Osteoblast (primary cell): ENCODE results near the gene PTPRT. TPM values are rescaled to one million over a fixed set of nuclear protein-coding genes. Genes with fewer than 3 reads are reported as not detected.

Experiments used
- DNase-seq: peaks from one replicate; pipeline ENCODE4 v3.0.0; 2011; ENCODE audit warnings: low spot score, mixed read lengths; ENCODE audit not compliant: insufficient read length; ENCODE audit errors: missing footprints
- H2AFZ ChIP-seq: 2 replicates; pipeline ENCODE4 v1.6.0; 2011; ENCODE audit warnings: mild to moderate bottlenecking, low read length
- H3K27ac ChIP-seq: 2 replicates; pipeline ENCODE4 v1.5.1; 2011; ENCODE audit warnings: mild to moderate bottlenecking, low read depth, low read length, moderate library complexity
- H3K27me3 ChIP-seq: 2 replicates; pipeline ENCODE4 v1.6.0; 2012; ENCODE audit warnings: mild to moderate bottlenecking, control low read depth, inconsistent platforms, low read length, moderate library complexity; ENCODE audit not compliant: insufficient read depth
- H3K36me3 ChIP-seq: 2 replicates; pipeline ENCODE4 v1.5.1; 2011; ENCODE audit warnings: mild to moderate bottlenecking, low read length, control low read depth, moderate library complexity; ENCODE audit not compliant: insufficient read depth
- H3K4me1 ChIP-seq: 2 replicates; pipeline ENCODE4 v1.5.1; 2011; ENCODE audit warnings: mild to moderate bottlenecking, low read length, control low read depth, moderate library complexity; ENCODE audit not compliant: insufficient read depth
- H3K4me2 ChIP-seq: 2 replicates; pipeline ENCODE4 v1.6.0; 2011; ENCODE audit warnings: mild to moderate bottlenecking, low read length; ENCODE audit not compliant: insufficient read depth
- H3K4me3 ChIP-seq: fragments of 200-600 bp; sonication (generic); 3 replicates; pipeline ENCODE4 v1.5.1; 2012; ENCODE audit warnings: mild to moderate bottlenecking, low read length, inconsistent platforms; ENCODE audit not compliant: insufficient read depth
- H3K79me2 ChIP-seq: 2 replicates; pipeline ENCODE4 v1.6.0; 2012; ENCODE audit warnings: mild to moderate bottlenecking, low read length, control low read depth, inconsistent platforms; ENCODE audit not compliant: insufficient read depth
- H3K9me3 ChIP-seq: 2 replicates; pipeline ENCODE4 v1.5.1; 2011; ENCODE audit warnings: low read depth, low read length, control low read depth
- H4K20me1 ChIP-seq: 2 replicates; pipeline ENCODE4 v1.6.0; 2012; ENCODE audit warnings: mild to moderate bottlenecking, low read length, control low read depth; ENCODE audit not compliant: insufficient read depth
- total RNA-seq: library from RNA; depleted of rRNA; stranded (reverse); fragments of >200 nt; gene quantifications from 2 replicates; pipeline ENCODE4 v1.2.3, GENCODE V29; 2012
- TF ChIP-seq, protein P1 (sequence below): IDR thresholded peaks from 2 replicates; pipeline ENCODE4 v1.5.1; 2011; ENCODE audit warnings: mild to moderate bottlenecking, low read depth, low read length, moderate library complexity; ENCODE audit errors: extremely low read depth

Gene PTPRT
- total RNA-seq, 1 donor, result not detected

DNA sequence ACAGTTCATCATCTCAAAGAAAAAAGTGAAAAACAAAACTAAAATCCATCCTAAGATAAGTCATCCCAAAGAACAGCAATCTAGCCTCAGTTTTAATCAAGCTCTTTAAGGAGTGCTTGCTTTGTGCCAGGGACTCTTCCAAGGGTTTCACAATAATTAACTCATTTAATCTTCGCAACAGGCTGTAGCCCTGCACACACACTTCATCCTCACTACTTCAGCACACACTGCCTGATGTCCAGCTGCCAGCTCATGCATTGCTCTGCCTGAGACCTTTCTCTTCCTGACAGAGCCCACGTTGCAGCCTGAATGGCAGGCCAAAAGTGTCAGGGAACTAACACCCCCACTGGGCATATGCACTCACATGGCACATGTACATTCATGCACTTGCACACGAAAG, 21.2 kb upstream of the PTPRT start:
- Histone ChIP-seq H3K4me1 (no peaks in the 10 kb centered on the region), H3K9me3 (no peaks in the 10 kb centered on the region), H4K20me1 (no peaks in the 10 kb centered on the region)

DNA sequence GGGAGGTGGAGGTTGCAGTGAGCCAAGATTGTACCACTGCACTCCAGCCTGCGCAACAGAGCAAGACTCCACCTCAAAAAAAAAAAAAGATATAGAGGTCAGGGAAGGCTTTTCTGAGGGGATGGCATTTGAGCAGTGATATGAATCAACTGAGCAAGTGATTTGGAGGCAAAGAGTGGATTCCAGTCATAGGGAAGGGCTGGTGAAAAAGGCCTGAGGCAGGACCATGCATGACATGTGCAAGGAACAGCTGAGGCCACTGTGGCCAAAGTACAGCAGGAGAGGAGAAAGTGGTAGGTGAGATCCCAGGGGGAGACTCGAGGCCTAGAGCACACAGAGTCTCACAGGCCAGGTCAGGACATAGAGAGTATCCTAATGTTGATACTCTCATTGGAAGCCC, 20.1 kb upstream of the PTPRT start:
- Histone ChIP-seq H3K4me1 (no peaks in the 10 kb centered on the region), H3K4me3 (no peak overlapping the region)

More for the DNA sequence above, 21.2 kb upstream of the PTPRT start:
- H3K36me3 ChIP-seq, result no peaks in the 10 kb centered on the region
- H3K4me3 ChIP-seq, result no peak overlapping the region
- DNase-seq, result peak; percentile 31
- no peaks in the 10 kb centered on the region for H3K27me3 ChIP-seq
- no peak overlapping the region for H2AFZ ChIP-seq
- TF ChIP-seq, protein P1, sequence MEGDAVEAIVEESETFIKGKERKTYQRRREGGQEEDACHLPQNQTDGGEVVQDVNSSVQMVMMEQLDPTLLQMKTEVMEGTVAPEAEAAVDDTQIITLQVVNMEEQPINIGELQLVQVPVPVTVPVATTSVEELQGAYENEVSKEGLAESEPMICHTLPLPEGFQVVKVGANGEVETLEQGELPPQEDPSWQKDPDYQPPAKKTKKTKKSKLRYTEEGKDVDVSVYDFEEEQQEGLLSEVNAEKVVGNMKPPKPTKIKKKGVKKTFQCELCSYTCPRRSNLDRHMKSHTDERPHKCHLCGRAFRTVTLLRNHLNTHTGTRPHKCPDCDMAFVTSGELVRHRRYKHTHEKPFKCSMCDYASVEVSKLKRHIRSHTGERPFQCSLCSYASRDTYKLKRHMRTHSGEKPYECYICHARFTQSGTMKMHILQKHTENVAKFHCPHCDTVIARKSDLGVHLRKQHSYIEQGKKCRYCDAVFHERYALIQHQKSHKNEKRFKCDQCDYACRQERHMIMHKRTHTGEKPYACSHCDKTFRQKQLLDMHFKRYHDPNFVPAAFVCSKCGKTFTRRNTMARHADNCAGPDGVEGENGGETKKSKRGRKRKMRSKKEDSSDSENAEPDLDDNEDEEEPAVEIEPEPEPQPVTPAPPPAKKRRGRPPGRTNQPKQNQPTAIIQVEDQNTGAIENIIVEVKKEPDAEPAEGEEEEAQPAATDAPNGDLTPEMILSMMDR, result no peak
- H3K79me2 ChIP-seq, result no peaks in the 10 kb centered on the region
- H3K4me2 ChIP-seq, result no peak overlapping the region
- no peak overlapping the region for H3K27ac ChIP-seq

DNA sequence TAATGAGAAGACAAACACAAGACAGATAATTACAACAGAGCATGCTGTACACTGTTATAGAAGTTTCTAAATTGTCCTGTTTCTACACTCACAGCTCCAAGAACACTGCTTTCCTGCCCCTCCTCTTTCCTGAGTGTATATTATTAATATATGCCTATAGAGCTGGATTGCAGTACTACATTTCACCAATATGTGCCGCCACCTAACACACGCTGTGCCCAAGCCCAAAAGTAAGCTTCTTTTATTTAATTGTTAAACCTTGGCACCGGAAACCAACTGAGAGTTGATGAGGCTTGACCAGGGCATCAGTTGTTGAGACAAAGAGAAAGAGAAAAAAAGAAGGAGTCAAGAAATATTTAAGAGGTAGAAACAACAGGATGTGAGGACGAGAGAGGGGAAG, 16.0 kb upstream of the PTPRT start:
- Histone ChIP-seq H3K4me1 (no peaks in the 10 kb centered on the region), H2AFZ (no peak overlapping the region), H3K4me3 (no peak overlapping the region), H4K20me1 (no peaks in the 10 kb centered on the region), H3K79me2 (no peaks in the 10 kb centered on the region), H3K27me3 (no peaks in the 10 kb centered on the region), H3K4me2 (no peak overlapping the region), H3K27ac (no peak overlapping the region), H3K9me3 (no peaks in the 10 kb centered on the region), H3K36me3 (no peaks in the 10 kb centered on the region)
- TF ChIP-seq, protein P1, result no peak
- DNase-seq, result no peak

More for the DNA sequence above, 20.1 kb upstream of the PTPRT start:
- Histone ChIP-seq H3K79me2 (no peaks in the 10 kb centered on the region), H3K9me3 (no peaks in the 10 kb centered on the region), H2AFZ (no peak overlapping the region), H3K36me3 (no peaks in the 10 kb centered on the region), H3K27me3 (no peaks in the 10 kb centered on the region), H4K20me1 (no peaks in the 10 kb centered on the region), H3K27ac (no peak overlapping the region), H3K4me2 (no peak overlapping the region)
- TF ChIP-seq, protein P1, result no peak
- no peak for DNase-seq

DNA sequence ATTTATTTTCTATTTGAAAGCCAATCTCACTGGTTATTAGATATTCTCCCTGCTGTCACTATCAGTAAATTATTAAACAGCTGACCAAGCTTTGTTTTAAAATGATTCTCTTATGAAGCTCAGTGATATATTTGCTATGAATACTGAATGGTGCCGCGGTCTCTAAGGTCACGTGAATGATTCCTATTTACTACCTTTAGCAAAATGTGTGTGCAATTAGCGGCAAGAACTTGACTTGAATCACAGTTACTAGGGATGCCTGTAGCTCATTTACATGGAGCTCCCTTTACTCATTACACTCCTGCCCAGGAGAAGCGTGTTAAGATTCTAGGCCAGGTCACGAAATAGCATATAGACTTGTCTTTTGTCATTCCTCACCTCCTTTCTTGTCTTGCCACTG, 12.4 kb upstream of the PTPRT start:
- Histone ChIP-seq H2AFZ (no peak overlapping the region), H3K9me3 (no peaks in the 10 kb centered on the region), H3K4me1 (no peaks in the 10 kb centered on the region), H4K20me1 (no peaks in the 10 kb centered on the region), H3K27me3 (no peaks in the 10 kb centered on the region), H3K79me2 (no peaks in the 10 kb centered on the region), H3K36me3 (no peaks in the 10 kb centered on the region), H3K27ac (no peak overlapping the region), H3K4me2 (no peak overlapping the region), H3K4me3 (no peak overlapping the region)
- TF ChIP-seq, protein P1, result no peak
- no peak for DNase-seq
